ENCODE data around the gene SMYD3.
"Not testable (repeated sequence)": the region's sequence is repeated elsewhere in the genome, so short reads cannot be mapped to it uniquely, and the experiment has no call there.

SMYD3 gene

DNA sequence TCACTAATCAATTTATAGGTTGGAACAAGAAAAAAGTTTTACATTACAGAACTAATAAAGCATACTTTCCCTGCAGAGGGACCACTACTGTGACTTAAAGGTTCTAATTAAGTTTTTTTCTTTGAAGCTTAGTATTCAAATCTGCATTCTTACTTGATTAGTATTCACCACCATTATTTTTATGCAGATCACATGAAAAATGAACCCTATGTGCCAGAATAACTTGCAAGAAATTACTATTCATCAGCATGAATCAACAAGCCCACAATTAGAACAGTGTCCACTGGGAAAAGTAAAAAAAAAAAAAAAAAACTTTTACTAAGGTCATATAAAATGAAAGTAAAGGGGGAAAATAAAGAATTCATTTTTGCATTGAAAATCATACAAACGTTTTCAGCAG lies 90.8 kb downstream of the SMYD3 start:
- no peak for FAIRE-seq

DNA sequence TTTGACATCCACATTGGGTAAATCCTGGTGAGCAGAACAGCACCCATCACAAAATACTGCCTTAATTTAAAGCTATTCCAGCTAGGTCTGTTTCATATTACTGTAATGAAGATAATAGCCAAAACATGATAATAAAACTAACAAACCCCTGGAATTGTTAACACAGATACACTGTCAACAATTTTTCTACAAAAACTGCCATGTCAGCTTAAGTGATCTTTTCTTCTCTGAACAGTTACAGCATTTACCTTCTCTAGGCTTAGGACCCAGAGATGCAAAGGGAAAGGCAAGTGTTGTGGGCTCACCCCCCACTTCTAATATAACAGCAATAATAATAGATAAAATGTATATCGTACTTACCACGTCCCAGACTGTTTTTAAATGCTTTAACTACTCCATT lies 92.1 kb downstream of the SMYD3 start:
- FAIRE-seq: no peak

DNA sequence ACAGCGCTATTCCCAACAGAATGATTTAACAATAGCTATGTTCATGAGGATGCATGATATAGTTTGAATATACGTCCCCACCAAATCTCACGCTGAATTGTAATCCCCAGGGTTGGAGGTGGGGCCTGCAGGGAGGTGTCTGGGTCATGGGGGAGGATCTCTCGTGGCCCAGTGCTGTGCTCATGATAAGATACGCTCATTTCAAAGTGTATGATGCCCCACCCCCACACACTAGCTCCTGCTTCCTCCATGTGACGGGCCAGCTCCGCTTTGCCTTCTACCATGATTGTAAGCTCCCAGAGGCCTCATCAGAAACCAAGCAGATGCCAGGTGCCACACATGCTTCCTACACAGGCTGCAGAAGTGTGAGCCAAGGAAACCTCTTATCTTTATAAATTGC lies 93.6 kb downstream of the SMYD3 start:
- no peak for FAIRE-seq

DNA sequence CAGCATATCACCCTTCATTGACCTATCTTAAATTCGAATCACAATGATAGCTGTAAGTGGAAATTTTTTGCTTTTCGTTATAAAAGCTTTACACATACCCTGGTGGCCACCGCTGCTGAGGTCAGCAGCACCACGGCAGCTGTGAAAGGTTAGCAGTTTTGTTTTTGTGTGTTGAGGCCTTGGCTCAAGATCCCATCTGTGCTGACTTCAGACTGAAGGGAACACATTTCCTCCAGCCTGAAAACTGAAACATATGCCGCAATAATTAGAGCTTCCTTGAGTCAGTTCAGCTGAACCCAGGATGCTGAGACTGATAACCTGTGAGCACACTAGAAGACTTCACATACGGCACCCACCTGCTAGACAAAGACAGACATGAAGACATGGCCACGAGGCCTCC lies 103.0 kb downstream of the SMYD3 start:
- no peak for FAIRE-seq

DNA sequence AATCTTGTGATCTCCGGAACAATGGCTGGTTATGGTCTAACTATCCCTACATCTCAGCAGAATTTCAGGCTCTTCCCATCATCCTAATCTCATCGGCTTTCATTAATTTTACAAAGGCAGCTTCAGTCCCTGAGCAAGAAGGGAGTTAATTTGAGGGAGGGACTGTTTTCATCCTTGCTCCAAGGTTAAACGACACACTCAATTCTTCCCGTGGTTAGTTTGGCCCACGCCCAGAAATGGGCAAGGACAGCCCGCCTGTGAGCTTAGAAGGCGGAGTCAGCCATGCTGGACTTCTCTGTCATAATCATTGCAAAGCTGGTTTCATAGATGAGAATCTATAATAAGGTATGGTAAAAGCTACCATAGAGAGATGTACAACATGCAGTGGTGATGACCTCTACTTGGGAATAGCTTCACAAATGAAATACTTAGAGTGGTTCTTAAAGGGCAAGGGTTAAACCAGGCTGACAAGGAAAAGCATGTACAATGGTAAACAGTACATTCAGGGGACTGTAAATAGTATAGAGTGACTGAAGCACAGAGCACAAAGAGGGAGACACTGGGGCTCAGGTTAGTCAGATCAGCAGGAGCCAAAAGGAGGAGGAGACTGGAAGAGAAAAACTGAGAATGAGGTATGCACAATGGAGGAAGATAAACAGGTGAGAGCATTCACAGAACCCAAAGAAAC lies 108.8 kb downstream of the SMYD3 start:
- no peak for FAIRE-seq

DNA sequence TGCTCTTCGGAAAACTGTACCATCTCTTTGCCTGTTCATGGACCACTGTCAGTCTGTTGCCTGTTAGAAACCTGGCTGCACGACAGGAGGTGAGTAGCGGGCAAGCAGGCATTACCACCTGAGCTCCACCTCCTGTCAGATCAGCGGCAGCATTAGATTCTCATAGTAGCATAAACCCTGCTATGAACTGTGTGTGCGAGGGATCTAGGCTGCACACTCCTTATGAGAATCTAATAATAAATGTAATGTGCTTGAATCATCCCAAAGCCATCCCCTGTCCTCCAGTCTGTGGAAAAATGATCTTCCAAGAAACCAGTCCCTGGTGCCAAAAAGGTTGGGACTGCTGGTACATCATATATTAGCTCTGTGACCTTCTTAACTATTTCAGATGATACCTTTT lies 110.0 kb downstream of the SMYD3 start:
- FAIRE-seq: no peak

DNA sequence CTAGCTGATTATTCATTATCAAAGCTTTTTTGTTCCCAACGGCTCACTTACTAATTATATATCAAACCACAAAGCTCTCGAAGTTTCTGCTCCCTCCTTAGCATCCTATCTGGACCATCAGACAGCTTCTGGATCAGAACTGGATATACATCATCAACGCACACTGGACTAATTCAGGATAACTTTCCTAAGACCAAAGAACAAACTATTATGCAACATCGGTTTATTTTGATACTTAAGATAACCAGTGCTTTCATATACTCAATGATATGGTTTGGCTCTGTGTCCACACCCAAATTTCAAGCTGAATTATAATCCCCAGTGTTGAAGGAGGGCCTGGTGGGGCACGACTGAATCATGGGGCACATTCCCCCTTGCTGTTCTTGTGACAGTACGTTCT lies 110.8 kb downstream of the SMYD3 start:
- FAIRE-seq: no peak

DNA sequence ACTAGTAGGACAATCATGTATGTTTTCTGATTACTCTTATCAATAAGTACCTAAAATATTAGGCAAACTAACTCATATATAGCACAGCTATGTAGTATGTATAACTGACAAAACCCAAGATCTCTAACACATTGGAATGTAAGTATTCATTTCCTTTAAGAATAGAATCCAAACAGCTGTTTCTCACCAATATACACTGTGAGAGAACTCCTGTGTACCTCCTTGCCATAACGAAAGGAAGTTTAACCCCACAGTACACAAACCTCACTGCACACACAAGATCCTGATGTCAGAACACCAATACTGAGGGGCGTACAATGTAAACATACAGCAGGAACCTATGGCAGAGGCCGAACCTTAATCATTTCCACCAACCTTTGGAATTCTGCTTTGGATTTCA lies 113.0 kb downstream of the SMYD3 start:
- no peak for FAIRE-seq

DNA sequence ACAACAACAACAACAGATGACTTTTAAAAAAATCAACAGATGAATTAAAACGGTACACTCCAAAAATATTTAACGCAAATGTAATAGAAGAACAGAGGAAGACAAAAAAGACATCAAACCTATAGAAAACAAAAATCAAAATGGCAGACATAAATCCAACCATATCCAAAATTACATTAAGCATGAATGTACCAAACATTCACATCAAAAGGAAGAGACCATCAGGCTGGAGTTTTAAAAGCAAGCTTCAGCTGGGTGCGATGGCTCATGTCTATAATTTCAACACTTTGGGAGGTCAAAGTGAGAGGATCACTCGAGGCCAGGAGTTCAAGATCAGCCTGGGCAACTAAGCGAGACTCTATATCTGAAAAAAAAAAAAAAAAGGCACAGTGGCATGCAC lies 116.2 kb downstream of the SMYD3 start:
- FAIRE-seq: no peak

DNA sequence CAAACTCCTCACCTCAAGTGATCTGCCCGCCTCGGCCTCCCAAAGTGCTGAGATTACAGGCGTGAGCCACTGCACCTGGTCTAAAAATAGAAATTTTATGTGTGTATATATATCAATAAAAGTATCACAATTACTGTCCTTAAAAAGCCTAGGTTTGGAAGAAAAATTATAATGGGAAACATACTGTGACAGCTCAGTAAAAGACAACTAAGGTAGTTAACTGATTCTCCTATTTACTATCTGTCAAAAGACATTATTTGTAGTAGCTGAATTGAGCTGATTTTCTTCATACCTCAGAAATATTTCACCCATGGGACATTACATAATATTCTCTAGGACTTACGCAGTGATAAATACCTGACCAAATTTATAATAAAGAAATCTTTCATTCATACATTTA lies 122.5 kb downstream of the SMYD3 start:
- FAIRE-seq: no peak

DNA sequence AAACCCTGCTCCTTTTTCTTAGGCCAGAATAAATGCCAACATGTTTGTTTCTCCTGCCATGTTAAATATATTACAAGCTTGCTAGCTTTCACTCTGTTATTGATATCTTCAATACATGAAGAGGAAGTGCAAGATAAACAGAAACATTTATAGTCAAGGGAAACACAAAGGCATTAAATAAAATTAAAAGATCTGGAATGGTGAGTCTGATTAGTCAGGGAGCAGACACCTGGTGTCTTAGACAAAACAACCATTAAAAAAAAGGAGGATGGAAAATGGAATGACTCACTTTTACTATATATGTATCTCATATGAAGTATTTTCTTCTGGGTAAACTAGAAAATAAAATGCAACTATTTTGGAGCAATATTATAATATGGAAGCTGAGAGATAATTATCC lies 123.3 kb downstream of the SMYD3 start:
- no peak for FAIRE-seq

DNA sequence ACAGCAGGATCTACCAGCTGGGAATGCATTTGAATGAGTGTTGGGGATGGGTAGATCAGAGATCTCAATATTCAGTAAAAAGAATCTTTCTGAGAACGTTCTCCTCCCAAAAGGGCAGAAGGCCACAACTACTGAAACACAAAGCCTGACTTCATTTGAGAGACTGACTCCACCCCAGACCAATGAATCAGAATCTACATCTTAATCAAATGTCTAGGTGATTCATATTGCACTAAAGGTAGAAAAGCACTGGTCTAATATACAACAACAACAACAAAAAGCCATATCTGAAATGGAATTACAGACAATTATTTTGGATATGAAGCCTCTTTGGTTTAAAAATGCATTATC lies 123.9 kb downstream of the SMYD3 start:
- no peak for FAIRE-seq

DNA sequence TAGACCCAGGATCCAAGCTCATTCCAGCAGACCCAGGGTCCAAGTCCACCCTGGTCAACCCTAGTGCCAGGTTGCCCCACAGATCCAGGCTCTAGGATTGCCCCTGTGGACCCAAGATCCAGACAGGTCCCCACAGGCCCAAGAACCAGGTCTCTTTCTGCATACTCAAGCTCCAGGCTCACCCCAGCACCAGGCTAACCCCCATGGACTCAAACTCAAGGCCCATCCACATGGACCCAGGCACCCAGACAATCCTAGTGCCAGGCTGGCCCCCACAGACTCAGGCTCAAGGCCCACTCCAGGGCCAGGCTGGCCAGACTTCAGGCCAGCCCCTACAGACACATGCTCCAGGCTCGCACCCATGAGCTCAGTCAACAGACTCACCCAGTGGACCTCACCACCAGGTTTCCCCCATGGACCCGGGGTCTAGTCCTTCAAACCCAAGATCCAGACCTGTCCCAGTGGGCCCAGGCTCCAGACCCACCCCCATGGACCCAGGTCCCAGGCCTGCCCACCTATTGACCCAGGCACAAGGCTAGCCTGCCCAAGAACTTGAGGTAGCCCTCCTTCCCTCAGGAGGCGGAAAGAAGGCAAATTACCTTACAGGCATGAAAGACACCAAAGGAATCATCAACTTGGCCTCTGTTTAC lies 124.4 kb downstream of the SMYD3 start:
- no peak for FAIRE-seq

DNA sequence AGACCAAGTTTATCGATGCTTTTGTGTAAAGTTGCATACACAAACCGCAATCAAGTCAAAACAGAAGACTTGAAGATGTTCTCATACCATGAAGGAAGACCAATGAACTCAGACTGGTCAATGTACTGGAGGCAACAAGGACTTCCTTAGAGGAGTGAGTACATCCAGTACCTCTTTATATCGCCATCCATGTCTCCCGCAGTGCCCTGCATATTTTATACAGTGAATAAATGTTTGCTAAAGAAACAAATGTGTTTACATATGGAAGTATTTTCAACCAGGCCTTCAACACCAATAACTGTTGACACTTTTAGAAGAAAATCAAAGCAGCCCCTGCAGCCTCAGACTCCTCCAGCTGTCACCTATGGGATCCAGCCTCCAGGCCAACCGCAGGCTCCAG lies 125.6 kb downstream of the SMYD3 start:
- FAIRE-seq: no peak

DNA sequence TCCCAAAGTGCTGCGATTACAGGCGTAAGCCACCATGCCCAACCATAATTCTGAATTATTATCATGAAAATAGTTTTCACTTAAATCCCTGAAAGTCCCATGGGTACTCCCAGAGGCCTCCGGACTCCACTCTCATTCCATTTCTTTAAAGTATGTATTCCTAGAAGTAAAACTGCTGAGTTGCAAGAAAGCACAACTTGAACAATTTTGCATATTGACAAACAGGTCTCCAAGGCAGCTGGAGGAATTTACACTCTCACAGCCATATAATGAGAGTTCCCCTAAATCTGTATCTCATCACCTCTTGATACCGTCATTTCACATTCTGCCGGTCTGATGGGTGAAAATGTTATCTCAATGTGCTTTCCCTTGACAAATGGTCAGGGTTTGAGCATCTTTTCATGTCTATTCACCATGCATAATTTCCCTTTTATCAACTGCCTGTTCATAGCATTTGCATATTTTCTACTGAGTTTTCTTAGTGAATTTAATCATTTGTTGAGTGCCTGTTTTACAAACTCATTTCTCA lies 129.4 kb downstream of the SMYD3 start:
- no peak for FAIRE-seq

DNA sequence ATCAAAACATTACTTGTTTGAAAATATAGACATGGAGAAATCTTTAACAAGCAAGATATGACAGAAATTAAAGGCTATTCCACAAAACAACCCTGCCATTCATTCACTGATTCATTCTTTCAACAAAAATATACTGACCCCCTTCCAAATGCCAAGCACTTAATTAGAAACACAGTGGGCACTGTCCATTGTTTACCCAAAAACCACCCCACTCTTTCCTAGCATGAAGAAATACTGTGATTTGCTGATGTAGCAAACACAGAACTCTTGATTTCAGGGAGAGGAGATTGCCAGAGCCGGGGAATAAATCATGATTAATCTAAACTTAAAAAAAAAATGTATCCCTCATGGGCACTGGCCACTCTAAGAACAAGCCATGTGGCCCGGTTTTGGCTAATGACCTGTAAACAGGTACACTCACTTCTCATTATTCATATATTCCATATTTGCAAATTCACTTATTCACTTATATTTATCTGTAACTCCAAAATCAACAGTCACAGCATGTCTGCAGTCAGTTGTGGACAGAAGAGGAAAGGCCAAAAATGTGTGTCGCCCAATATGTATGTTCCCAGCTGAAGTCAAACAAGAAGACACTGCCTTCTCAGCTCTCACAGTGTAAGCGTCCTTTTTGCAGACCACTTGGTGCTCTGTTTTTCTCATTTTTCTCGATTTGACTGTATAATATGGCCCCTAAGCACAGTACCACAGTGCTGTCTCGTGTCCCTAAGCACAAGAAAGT lies 133.1 kb downstream of the SMYD3 start:
- no peak for FAIRE-seq

DNA sequence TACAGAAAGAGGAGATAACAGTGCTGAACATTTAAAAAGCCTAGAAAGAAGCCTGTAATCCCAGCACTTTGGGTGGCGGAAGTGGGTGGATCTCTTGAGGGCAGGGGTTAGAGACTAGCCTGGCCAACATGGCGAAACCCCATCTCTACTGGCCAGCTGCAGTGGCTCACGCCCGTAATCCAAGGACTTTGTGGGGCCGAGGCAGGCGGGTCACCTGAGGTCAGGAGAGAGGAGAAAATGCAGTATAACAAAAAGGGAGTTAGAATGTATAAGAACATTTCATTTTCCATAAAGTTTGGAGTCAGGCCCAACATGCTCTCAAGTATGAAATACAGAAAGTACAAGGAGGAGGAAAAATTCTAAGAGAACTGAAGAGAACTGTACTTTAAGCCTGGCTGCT lies 134.5 kb downstream of the SMYD3 start:
- no peak for FAIRE-seq

DNA sequence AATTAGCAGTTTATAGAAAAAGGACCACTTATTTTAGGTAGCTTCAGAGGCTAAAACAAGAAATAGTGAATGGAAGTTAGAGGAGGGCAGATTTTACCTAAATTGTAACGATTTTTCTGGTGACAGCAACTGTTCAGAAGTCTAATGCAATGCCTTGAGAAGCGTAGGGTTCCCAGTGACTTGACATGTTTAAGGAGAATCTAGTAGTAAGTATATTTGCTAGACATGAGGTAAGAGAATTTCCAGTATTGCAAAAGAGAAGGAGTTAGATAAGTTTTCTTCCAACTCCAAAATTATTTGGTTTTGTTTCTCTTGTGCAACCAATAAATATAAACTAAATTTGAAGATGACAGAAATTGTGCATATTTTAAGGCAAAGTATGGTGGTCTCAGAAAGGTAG lies 140.0 kb downstream of the SMYD3 start:
- no peak for FAIRE-seq

DNA sequence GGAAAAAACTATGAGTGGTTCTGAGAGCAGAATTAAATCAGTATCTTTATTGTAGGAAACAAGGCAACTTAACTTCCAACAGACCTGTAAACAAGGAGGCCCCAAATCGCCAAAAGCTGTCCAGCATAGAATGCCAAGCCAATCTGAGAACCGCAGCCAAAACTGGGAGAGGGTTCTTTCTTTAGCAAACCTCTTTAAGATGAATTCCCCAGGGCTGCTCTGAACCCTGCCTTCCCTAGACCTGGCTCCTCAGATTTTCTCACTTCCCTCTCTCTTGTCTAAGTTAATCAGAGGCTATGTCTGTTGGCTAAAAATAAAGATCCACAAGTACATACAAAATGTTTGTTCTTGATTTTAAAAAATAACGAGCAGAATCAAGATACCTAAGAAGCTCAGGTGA lies 141.4 kb downstream of the SMYD3 start:
- no peak for FAIRE-seq

DNA sequence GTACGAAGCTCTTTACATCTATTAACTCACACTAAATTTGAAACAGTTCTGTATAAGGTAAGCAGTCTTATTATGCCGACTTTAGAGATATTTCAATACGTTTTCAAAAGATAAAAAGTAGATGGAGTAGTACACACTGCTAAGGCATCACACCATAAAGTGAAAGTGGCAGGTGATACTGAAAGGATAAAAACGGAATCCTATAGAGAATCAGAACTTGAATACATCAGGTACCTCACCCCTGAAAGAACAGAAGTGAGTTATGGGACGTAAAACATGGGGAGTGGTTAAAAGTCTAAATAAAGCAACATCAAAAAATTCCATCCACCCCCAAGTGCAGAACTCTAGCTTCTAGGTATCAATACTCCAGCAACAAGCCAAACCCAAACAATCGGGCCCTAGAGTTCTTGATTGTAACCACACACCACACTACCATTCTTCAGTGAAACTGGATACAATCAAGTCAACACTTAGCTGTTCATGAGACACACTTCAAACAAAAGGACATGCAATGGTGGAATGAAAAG lies 142.6 kb downstream of the SMYD3 start:
- FAIRE-seq: no peak

DNA sequence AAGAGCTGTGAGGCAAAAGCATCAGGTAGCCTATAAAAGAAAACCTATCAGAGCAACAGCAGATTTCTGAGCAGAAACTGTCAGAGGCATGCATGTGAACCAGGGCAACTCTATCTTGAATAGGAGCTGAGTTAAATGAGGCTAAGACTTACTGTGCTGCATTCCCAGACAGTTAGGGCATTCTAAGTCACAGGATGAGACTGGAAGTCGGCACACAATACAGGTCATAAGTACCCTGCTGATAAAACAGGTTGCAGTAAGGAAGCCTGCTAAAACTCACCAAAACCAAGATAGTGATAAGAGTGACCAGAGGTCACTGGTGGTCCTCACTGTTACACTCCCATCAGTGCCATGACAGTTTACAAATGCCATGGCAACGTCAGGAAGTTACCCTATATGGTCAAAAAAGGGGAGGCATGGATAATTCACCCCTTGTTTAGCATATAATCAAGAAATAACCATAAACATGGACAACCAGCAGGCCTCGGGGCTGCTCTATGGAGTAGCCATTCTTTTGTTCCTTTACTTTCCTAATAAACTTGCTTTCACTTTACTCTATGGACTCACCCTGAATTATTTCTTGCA lies 150.0 kb downstream of the SMYD3 start:
- FAIRE-seq: not testable (repeated sequence)

DNA sequence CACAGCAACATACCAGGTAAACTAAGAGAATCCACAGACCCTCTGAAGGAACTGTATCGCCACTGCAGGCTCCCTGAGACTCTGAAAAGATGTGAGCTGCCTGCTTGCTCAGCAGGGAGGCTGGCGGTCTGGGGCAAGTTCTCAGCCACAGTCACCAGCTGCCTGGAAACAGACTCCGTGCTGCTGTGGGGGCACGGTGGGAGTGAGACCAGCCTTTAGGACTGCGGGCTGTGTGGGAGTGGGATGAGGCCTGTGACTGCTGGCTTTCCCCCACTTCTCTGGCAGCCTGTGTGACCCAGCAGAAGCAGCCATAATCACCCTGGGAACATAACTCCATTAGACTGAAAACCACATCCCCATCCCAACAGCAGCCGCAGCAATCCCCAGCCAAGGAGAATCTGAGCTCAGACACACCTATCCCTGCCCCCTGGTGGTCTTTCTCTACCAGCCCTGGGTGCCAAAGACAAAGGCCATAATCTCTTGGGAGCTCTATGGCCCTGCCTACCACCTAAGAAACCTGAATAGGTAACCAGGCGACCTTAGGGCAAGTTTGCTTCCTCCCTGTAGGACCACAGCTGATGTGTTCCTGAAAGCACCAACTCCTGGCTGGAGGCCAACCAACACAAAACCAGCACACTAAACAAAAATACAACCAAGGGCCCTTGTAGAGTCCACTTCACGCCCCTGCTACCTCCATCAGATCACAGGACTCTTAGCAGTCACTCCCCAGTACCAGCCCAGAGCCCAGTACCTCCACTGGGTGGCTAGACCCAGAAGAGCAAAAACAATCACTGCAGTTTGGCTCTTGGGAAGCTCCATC lies 151.5 kb downstream of the SMYD3 start:
- no peak for FAIRE-seq

DNA sequence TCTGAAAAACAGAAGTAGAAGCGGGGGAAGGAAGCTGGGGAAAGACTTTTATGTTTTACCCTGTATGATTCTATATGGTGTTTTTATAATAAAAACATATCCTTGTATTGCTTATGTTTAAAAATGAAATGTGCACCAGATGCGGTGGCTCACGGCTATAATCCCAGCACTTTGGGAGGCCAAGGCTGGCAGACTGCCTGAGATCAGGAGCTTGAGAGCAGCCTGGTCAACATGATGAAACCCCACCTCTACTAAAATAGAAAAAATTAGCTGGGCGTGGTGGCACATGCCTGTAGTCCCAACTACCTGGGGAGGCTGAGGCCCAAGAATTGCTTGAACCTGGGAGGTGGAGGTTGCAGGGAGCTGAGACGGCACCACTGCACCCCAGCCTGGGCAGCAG lies 155.4 kb downstream of the SMYD3 start:
- no peak for FAIRE-seq
